Stimulated activated CD8-positive, alpha-beta memory T cell treated with anti-CD3 and anti-CD28 coated beads, Interleukin-7, amount 100 ng/mL, for 48 hours (primary cell): ENCODE results near the gene THPO.
A peak's percentile ranks its signal among the peaks of the same experiment; 100 is the strongest.

Experiments
- DNase-seq, 2 donors: peaks; one replicate each; pipeline ENCODE4 v3.0.0-alpha.2; 2020; ENCODE audit warnings: low read depth in 1 of 2; ENCODE audit errors: extremely low read depth in 1 of 2

THPO gene

DNA sequence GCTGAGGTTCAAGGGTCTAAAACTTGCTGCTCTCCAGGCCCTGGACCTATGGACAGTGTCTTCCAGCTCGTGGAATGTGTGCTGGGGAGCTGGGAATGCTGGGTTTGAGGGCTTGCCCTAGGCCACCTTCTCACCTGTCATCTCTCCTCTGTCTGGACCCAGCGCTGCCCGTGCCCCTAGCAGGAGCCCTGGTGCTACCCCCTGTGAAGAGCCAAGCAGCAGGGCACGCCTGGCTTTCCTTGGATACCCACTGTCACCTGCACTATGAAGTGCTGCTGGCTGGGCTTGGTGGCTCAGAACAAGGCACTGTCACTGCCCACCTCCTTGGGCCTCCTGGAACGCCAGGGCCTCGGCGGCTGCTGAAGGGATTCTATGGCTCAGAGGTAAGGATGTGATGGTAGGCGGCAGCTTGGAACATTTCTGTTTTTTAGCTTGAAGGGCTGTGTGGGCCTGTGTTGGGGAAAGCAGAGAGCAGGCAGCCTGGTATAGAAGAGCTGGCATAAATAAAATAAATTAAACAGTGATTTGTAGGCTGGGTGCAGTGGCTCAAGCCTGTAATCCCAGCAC lies 6.9 kb upstream of the THPO start:
- DNase-seq = no peak

DNA sequence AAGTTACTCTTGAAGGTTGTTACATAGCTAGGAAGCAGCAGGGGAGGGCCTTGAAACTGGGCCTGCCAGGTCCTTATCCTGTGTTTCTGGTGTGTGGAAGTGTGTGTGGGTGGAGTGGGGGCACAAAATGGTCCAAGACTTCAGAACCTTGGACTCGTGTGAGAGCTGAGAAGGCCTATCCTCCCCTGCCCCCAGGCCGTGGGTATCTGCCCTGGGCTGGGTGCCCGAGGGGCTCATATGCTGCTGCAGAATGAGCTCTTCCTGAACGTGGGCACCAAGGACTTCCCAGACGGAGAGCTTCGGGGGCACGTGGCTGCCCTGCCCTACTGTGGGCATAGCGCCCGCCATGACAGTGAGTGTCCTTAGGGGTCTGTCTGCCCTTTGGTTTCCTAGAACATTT lies 6.3 kb upstream of the THPO start:
- DNase-seq = no peak

DNA sequence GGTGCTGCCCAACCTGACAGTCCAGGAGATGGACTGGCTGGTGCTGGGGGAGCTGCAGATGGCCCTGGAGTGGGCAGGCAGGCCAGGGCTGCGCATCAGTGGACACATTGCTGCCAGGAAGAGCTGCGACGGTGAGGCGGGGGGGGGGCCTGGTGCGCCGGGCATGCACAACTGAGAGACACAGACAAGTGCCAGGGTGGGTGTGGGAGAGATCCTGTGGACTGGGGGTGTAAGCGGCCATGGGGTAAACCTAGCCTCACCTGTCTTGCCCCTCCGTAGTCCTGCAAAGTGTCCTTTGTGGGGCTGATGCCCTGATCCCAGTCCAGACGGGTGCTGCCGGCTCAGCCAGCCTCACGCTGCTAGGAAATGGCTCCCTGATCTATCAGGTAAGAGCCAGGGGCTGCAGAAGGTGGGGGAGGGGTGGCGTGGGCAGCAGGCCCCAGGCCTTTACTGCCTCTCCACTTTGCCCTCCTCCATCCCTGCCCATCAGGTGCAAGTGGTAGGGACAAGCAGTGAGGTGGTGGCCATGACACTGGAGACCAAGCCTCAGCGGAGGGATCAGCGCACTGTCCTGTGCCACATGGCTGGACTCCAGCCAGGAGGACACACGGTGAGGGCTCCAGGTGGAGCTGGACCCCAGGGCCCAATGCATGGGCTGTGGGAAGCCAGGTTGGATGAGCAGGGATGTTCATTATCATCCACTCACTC lies 5.2 kb upstream of the THPO start:
- DNase-seq = no peak

DNA sequence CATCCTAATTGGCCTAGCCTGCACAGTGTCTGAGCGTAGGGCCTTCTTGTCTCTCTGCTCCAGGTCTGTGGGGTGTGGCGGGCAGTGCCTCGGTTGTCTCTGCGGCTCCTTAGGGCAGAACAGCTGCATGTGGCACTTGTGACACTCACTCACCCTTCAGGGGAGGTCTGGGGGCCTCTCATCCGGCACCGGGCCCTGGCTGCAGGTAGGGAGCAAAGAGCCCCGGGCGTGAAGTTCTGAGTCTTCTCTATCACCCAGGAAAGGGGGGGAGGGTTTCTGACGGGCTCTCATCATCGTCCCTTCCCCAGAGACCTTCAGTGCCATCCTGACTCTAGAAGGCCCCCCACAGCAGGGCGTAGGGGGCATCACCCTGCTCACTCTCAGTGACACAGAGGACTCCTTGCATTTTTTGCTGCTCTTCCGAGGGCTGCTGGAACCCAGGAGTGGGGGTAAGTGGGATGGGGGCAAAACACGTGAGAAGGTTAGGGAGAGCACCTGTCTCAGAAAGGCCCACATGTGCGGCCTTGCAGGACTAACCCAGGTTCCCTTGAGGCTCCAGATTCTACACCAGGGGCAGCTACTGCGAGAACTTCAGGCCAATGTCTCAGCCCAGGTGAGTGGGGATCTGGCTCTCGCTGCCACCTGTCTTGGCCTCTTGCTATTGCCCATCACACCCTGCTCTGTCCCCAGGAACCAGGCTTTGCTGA lies 4.5 kb upstream of the THPO start:
- no peak for DNase-seq

DNA sequence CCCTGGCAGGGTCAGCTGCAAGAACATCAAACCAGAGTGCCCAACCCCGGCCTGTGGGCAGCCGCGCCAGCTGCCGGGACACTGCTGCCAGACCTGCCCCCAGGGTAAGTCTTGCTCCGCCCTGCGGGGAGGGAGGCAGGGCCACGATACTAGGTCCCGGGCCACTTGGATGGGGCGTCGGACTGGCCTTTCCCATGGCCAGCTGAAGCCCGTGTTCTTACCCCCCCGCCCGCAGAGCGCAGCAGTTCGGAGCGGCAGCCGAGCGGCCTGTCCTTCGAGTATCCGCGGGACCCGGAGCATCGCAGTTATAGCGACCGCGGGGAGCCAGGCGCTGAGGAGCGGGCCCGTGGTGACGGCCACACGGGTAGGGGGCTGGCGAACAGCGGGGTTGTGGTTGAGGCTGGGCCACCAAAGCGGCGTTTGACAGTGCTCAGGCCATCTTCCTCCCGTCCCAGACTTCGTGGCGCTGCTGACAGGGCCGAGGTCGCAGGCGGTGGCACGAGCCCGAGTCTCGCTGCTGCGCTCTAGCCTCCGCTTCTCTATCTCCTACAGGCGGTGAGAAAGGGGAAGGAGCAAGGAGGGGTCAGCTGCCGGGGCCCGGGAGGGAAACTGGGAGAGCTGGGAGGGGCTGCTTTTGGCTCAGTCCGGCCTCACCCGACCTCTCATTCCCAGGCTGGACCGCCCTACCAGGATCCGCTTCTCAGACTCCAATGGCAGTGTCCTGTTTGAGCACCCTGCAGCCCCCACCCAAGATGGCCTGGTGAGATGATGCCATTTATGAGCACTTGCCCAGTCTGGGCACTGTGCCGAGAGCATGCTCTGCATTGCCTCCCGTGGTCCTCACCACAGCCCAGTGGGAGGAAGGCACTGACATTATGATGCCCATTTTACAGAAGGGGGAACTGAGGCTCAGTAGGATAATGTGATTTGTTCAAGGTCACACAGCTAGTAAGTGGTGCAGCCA lies 3.5 kb upstream of the THPO start:
- DNase-seq = no peak

DNA sequence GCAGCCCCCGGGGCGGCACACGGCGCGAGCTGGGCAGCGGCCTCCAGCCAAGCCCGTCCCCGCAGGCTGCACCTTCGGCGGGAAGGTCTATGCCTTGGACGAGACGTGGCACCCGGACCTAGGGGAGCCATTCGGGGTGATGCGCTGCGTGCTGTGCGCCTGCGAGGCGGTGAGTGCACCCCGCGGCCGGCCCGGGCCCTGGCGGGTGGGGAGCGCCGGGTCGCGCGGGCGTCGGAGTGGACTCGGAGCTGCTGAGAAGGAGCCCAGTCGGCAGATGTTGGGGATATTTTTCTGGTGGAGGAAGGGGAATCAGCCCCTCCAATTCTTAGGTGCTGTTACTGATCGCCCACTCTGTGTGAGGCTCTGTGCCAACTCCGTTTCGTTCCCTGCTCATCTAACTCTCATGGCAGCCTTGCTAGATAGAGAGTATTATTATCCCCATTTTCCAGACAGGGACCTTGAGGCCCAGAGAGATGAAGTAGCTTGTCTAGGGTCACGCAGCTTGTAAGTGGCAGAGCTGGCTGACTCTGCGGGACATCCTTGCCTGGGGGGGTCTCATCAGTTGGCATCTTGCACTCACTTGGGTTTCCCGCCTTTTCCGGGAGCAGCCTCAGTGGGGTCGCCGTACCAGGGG lies 2.7 kb upstream of the THPO start:
- DNase-seq = no peak

DNA sequence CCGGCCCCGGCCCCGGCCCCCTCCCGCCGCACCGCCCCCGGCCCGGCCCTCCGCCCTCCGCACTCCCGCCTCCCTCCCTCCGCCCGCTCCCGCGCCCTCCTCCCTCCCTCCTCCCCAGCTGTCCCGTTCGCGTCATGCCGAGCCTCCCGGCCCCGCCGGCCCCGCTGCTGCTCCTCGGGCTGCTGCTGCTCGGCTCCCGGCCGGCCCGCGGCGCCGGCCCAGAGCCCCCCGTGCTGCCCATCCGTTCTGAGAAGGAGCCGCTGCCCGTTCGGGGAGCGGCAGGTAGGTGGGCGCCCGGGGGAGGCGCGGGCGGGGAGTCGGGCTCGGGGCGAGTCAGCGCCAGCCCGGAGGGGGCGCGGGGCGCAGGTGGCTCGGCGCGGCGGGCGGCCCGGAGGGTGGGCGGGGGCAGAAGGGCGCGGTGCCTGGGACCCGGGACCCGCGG lies 2.2 kb upstream of the THPO start:
- no peak for DNase-seq

DNA sequence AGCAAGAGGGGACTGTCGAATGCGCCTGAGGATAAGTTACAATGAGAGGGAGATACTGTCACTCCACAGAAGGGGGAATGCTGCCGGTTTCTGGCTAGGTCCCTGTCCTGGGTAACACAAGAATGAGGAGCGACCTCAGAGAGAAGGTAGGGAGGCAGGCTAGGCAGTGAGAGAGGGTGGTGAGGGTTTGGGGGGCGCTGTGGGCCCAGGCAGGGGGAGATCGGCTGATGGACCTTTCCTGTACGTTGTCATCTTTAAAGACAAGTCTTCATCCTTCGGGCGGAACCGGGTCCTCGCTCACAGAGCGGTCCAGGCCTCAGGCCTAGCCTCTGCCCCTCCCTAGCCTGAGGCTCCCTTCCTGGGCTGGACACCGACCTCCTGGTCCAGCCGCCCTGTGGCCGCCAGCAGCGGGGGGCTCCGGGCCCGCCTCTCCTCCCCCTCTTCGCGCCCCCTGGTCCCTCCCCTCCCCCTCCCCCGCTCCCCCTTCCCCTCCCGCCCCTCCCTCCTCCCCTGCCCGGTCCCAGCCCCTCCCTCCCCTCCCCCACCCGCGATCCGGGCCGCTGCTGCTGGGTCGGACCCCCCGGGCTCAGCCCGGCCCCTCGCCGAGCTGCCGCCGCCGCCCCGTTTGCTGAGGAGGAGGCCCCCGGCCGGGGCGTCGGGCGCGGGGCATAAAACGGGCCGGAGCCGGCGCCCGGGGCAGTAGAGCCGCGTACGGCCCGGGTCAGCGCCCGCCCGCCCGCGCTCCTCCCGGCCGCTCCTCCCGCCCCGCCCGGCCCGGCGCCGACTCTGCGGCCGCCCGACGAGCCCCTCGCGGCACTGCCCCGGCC lies 1.6 kb upstream of the THPO start, which contains the start of gene CHRD:
Gene CHRD, plus strand, starts transcription at position 697 of the 827 bp plus-strand sequence. CDS start 265 bp downstream, outside the sequence.
- DNase-seq = no peak

DNA sequence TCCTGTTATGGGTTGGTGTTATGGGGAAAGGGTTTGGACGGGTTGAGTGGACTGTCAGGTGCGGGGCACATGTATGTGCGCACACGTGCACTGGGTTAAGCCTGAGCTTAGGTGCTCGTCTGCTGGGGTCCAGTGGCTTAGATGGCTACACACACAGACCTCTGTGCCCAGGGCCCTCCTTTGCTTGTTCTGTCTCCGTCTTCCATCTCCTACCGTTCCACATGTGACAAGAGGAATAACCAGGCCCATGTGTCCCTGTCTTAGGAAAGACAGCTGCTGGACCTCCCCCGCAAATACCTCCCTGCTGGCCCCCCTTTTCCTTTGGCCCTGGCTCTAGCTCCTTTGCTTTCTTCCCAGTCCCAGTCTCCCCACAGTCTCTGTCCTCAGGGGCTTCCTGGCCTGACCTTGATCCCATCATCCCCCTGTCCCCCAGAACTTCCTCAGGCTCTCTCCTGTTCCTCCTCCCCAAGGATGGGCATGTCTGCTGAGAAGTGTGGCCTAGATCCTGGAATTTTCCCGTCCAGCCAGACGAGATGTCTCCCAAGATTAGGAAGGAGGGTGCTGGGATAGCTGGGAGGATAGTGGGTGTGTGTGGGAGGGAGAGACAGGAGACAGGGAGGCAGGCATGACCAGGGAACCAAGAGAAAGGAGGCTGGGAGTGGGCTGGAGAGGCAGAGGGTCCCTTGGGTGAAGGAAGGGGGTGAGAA lies 797 bp upstream of the THPO start:
- no peak for DNase-seq

DNA sequence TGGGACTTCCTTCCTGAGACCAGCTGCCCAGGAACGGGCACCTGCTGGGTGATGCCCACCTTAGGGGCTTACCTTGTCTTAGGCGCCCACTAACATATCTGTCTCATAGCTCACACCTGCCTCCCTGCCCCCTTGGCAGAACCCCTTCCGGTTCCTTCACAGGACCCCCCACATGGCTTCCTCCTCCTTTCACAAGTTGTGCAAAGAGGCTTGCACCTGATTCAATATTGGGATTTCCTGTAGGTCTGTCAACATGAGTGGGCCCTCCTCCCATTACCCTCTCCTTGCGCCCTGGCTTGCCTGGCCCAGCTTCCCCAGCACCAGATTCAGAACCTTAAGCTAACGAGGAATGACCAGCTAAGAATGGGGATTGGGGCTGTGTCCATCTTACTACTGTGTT lies 633 bp downstream of the THPO start:
- DNase-seq = no peak

DNA sequence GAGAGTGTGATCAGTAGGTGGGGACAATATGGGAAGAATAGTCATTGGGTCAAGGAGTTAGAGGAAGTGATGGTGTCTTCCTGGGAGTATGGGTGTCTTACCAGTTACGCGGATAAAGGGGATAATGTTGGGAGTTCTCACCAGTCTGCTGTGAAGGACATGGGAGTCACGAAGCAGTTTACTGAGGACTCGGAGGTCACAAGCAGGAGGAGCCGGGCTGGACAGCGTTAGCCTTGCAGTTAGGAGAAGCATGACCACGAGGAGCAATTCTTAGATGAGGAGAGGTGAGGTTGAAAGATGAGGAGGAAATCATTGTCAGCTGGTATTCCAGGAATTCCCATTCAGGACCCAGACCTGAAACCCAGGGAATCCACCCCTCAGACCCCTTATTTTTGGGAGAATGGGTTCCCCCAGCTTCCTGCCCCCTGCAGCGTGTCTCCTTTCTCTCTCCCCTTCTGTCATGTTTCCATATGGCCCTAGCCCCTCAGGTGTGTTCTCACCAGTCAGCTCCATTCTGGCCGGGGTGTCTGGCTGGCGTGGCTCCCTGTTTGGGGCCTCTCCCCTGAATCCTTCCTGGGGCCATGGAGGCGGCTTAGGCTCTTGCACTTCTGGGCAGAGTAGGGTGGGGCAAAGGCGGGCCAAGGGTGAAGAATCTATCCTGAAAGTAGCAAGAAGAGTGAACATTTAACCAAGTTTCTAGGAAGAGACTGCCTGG lies 2.1 kb downstream of the THPO start:
- DNase-seq = no peak

DNA sequence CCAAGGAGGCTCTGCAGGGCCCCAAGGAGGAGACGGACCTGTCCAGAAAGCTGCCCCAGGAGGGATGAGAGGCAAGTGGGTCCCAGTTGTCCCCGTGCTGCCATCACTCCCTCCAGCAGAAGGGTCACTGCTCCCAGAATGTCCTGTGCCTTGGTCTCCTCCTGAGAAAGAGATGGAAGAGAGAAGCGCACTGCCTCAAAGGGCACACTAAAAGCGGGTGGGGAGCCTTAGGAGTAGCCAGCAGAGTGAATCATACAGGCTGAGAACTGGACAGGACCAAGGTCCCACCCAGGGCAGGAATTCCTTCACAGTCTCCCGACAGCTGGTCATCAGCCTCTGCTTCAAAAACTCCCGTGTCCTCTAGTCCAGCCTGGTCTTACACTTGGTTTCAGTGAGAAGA lies 4.6 kb downstream of the THPO start:
- no peak for DNase-seq

DNA sequence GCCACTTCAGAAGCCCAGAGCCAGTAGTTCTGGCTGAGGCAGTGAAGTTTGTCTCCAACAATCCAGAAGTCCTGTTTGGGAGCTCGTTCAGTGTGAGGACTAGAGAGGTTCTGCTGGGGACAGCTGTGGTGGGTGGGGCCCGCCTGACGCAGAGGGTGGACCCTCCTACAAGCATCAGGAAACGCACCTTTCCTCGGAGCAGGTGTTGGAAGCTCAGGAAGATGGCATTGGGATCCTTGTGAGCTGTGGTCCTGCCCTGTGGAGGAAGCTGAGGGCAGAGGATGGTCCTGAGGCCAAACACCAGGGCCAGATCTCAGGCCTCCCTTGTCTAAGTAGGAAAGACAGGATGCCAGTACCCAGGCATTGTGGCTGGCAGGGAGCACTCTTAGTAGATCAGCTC lies 5.1 kb downstream of the THPO start:
- no peak for DNase-seq

DNA sequence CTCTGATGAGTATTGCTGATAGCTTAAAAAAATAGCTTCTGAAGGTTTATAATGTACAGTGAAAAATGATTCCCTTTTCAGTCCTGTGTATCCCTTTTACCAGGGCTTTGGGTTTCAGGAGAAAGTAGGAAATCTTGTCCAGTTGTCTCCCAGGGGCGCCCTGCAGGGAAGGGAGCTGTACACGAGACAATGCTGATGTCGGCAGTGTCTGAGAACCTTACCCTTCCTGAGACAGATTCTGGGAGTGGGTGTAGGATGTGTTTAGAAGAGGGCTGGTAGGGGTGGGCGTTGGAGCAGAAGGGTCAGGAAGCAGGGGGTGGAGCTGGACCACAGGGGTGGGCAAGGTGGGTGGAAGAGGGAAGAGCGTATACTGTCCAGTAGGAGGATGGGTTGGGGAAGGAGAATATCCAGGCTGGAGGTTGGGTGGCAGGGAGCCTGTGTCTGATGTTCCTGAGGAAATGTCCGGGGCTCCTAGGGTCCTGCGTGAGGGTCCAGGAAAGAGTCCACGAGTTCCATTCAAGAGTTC lies 5.6 kb downstream of the THPO start:
- DNase-seq = no peak

DNA sequence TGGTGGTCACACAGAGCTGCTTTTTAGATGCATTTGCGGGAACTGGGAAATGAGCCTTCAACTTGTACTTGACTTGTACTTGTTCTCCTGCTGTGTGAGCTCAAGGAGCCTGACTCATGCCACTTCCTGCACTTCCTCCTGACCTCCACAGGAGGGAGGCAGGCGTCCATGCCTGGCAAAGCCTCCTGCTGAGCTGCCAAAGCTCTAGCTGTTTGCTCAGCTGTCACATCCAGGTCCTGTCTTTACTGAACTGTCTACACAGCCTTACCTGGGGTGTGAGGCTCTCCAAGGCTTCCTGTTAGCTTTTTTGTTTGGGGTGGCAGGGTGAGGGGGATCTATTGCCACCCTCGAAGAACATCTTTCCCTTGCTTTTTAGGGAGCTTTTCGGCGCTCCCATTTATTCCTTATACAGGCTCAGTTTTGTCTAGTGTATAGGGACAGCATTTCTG lies 6.4 kb downstream of the THPO start:
- peak; percentile 36 to 39 for DNase-seq

DNA sequence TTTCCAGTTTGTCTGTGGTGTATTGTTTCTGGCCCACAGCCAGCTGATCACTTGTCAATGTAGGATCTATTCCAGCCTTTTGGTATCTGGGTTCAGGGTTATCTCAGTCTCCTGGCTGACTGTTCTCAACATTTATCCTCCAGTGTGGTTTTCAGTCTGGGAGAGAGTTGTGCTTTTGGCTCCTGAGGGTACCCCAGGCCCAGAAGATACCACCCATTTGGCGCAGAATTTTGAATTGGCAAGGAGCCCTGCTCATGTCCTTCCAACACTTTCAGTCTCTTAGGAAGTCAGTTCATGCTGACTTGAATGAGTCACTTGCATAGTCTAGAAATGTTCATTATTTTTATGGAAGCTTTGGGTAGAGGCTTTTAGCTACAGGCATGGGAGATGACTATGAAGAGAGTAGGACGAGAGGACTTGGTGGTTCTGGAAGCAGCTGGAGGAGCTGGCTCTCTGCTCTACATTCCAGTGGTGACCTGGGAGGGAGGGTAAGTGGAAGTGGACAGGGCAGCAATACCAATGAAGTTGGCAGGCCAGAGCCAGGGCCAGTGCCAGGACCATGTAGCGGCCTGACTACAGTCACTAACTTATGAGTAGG lies 9.3 kb downstream of the THPO start:
- no peak for DNase-seq

DNA sequence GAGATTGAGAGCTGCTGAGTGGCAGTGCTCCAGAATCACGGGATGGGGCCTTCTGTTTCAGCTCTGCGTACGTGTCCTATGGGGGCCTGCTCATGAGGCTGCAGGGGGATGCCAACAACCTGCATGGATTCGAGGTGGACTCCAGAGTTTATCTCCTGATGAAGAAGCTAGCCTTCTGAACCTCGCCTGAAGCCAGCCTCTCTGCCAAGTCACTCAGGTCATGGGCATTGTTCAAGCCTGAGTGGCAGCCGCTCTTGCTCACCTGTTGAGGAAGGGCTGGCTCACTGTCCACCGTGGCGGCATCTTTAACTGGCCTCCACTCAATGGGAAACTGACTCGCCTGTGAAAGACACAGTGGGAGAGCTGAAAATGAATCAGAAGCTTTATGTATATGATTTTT lies 9.9 kb downstream of the THPO start:
- no peak for DNase-seq
